ENCODE measurements around the gene KRTAP2-4.
"Not testable (repeated sequence)": the region's sequence is repeated elsewhere in the genome, so short reads cannot be mapped to it uniquely, and the experiment has no call there.

Gene KRTAP2-4, protein sequence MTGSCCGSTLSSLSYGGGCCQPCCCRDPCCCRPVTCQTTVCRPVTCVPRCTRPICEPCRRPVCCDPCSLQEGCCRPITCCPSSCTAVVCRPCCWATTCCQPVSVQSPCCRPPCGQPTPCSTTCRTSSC

DNA sequence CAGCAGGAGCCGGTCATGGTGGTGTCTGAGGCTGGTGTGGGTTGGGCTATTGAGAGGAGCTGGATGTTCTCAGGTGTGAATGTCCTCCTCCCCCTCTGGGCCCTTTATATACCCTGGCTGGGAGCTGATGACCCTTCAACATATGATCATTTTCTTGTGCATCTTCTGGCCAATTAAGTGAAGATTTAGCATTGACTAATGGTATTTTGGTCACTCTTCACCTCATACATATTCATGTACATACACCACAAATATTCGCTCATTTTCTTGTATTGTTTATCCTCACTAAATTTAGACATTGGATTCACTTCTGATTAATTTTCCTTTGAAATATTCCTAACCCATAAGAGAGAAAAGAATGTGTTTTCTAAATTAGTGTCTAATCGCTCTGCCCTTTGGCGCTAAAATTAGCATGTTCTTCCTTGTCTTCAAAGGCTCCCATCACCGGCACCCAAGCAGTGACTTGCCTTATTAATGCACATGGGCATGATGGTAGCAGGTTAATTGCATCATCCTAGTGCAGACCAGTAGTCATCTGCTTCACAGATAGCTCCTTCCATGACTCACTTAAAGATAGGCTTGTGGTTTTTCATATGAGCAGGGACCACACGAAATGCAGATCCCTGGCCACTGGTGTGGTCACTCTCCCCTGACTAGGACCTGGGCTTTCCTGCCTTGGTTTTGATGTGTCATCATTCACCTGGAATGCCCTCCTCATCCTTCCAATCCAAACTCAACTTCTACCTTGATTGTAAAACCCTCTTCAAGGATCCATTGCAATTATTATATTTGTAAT lies at the start of gene KRTAP2-4:
KRTAP2-4 (minus strand) TSS at position 51 of the 796 bp plus-strand sequence; CDS start at position 17, 34 bp downstream.
- no peak for DNase-seq

DNA sequence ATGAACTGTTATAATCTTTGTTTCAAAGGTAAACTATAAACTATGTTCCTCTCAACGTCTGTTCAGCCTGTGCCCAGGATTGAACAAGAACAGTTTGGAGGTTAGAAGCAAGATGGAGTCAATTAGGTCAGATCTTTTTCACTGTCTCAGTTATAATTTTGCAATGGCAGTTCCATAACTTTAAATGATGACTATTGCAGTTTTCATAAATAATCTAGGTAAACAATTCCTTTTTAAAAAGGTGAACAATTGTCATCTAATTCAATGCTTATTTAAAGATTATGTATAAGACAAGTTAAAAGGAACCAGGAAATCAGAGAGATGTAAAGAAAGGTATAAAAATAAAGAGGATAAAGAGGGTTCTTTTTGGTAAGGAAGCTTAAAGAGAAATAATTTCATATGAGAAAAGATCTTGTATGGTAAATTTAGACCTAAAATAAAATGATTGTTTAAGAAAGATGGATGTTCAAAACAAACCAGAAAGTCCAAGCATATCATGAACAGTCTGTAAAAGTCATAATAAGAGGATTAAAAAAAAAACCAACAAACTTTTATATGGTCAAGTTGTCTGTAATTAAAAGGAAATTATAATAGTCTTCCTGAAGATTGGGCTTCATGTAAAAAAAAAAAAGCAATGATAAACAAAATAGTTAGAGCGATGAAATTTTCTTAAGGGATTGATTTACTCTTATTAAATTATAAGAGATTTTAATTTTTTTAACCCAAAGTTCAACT lies 45.6 kb upstream of the KRTAP2-4 start:
- DNase-seq: no peak

DNA sequence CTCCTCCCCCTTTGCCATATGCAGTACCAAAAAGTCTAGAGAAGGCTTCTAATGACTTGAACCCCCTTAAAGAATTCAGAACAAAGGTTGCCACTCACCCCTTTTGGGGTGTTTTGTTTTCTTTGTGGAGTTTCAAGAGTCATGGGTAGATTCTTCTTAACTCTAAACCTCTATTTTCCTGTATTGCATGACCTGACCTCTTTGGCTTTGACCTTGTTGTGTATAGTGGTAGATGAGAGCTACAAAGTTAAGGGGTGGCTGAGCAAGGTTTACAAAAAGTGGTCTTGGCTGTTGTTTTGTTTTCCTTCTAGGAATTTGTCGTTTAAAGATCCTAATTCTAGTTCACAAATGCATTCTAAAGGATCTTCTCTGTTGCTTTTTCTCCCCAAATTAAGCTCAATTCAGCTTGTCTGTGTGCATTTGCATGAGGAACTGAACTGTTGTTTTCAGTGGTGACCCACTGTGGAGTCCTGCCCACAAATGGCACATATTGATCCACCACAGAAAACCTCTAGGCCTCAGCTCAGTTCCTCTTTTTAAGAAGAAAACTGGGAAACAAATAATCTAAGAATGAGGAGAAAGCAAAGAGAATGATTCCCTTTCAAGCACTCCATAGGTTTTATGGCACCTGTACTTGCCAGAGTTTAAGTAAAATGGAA lies 43.2 kb upstream of the KRTAP2-4 start:
- not testable (repeated sequence) for DNase-seq

DNA sequence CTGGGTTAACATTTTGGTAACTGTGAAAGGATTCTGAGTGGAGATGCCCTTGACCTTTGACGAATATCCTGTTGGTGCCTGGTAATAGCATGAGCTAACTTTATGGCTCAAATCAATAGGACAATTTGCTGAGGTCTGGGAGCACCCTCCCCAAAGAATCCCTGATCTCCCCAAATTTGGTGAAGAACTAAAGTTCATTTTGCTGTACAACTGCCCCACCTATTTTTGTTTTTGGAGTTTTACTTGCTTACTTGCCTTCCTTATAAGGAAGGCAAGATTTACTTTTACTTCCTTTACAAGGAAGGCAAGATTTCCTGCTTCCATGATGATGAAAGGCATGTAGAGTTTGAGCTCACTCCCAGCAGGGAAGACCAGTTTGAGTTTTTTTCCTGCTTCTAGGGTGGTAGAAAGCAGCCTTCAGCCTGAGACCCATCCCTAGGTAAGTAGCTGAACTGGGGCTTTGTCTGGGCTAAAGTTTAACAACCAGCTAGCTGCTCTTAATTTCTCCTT lies 42.3 kb upstream of the KRTAP2-4 start:
- DNase-seq: no peak

DNA sequence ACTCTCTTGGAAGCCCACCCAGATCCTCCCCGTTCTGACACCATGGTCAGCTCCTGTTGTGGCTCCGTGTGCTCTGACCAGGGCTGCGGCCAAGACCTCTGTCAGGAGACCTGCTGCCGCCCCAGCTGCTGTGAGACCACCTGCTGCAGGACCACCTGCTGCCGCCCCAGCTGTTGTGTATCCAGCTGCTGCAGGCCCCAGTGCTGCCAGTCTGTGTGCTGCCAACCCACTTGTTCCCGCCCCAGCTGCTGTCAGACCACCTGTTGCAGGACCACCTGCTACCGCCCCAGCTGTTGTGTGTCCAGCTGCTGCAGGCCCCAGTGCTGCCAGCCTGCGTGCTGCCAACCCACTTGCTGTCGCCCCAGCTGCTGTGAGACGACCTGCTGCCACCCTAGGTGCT lies 39.7 kb upstream of the KRTAP2-4 start, which contains the start of gene KRTAP4-9:
KRTAP4-9 (plus strand) TSS at position 43 of the 400 bp plus-strand sequence; CDS start at position 43, 0 bp downstream.
- not testable (repeated sequence) for DNase-seq

DNA sequence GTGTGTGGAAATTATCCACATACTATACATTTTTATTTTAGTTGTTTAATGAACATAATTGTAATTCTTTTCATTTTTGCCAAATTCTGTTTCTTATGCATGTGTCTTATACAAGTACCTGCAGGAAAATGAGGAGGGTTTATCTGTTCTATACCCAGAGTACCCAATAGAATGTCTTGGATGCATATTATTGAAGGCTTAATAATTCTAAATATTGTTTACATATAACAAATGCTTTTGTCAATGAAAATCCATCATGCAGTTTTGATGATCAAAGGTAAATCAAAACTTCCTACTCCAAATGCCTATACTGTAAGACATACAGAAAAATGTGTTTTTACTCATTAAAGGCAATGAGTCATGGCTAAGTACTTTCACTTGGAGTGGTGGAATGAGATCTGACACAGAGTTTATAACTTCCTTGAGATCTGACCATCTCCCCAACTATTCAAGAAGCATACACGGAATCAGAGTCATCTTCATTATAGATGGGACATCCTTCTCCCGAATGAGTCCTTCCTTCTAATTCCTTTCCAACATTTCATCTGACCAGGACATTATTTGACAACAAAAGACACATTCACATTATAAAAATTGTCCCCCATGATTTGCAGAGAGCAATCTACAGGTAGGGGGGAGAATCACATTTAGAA lies 38.8 kb upstream of the KRTAP2-4 start:
- not testable (repeated sequence) for DNase-seq

DNA sequence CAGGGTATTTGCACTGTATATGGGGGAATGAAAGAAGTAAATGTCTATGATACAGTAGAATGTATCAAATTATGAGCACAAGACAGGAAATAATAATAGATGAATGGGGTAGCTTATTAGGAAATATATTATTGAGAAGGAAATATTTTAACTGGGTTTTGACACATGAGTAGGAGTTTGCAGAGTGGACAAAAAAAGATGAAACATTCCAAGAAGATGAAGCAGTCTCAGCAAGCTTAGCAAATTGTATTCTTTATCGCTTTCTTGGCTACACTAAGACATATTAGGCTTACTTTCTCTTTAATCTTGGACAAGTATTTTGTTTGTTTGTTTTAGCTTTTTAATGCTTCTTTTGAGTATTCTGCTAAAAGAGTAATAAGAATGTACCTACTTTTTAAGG lies 38.2 kb upstream of the KRTAP2-4 start:
- DNase-seq: no peak

DNA sequence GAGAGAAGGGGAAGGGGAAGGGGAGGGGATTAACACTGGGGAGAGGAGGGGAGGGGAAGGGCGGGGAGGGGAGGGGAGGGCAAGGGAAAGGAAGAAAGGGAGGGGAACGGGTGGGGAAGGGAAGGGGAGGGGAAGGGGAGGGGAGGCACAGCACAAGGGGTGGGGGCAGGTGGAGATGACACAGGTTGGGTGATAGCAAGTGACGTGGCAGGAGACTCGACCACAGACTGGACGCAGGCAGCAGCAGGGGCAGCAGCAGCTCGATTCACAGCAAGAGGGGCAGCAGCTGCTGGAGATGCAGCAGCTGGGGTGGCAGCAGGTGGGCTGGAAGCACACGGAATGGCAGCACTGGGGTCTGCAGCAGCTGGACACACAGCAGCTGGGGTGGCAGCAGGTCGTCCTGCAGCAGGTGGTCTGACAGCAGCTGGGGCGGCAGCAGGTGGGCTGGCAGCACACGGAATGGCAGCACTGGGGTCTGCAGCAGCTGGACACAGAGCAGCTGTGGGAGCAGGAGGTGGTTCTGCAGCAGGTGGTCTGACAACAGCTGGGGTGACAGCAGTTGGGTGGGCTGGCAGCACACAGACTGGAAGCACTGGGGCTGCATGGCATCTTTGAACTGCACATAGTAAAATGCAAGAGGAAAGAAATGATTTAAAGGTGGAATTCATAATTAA lies 36.0 kb upstream of the KRTAP2-4 start, which contains the start of gene KRTAP4-16:
KRTAP4-16 (minus strand) TSS at position 624 of the 674 bp plus-strand sequence; CDS start at position 624, 0 bp downstream.
- no peak for DNase-seq

DNA sequence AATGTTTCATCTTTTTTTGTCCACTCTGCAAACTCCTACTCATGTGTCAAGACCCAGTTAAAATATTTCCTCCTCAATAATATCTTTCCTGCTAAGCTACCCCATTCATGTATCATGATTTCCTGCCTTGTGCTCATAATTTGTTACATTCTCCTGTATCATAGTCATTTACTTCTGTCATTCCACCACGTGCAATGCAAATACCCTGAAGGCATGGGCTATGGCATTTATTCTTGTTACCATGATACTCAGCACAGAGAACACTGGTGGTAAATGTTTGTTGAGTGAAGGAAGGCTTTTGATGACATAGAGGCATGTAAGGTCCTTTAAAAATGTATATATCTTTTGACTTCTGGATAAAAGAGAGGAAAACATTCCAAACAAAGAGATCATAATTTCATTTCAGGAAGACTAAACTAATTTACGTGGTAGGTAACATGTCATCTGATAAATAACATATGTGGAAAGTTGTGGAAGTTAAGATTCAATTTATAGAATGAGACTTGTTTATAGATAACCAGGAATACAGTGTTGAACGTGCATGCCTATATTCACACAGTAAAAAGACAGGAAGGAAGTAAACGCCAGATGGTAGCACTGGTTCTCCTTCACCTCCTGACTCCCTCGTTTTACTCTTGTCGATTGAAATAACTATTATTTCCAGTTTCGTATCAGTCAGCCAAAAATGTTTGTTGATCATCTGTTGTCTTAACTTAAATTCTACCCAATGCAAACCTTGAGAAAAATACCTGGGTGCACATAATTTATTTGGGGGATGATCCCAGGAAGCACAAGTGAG lies 34.2 kb upstream of the KRTAP2-4 start:
- DNase-seq: not testable (repeated sequence)

DNA sequence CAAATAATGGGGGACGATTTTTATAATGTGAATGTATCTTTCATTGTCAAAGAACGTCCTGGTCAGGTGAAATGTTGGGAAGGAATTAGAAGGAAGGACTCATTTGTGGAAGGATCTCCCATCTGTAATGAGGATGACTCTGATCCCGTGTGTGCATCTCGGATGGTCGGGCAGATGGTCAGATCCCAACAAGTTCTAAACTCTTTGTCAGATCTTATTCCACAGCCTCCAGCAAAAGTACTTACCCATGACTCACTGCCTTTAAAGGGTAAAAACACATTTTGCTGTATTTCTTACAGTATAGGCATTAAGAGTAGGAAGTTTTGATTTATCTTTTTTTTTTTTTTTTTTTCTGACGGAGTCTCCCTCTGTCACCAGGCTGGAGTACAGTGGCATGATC lies 32.8 kb upstream of the KRTAP2-4 start:
- no peak for DNase-seq

DNA sequence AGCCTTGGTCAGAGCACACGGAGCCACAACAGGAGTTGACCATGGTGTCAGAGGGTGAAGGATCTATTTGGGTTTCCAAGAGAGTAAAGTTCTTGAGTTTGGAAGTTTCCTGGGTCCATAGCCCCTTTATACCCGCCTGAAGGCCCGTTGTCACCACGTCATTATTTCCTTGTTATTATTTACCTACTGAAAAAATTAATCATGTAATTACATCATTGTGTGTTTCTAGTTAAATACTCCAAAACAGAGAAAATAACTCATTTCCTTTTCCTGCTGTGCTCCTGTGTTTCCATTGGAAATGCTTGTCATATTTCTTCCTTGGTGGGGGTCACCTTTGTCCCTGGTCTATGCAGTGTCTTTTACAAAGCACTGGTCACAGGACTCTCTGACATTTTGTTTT lies 32.4 kb upstream of the KRTAP2-4 start, which contains the start of gene KRTAP4-8:
KRTAP4-8 (minus strand) TSS at position 101 of the 400 bp plus-strand sequence; CDS start at position 43, 58 bp downstream.
- DNase-seq: no peak

DNA sequence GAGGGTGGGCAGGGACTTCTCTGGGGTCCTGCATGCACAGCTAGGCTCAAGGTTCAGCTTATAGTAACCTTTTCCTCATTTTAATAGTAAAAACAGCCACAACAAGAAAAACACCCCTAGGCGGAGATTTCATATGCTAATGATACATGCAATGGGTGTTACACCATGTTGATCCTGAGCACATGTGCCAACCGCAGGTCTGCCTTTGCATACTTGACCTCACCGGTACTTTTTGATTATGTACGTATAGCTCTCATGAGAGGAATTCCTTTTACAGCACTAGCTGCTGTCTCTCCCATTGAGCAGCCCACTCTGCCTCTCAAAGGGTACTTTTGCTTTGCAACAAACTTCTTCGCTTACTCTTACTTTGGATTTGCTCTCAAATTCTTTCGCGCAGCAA lies 30.4 kb upstream of the KRTAP2-4 start:
- no peak for DNase-seq

DNA sequence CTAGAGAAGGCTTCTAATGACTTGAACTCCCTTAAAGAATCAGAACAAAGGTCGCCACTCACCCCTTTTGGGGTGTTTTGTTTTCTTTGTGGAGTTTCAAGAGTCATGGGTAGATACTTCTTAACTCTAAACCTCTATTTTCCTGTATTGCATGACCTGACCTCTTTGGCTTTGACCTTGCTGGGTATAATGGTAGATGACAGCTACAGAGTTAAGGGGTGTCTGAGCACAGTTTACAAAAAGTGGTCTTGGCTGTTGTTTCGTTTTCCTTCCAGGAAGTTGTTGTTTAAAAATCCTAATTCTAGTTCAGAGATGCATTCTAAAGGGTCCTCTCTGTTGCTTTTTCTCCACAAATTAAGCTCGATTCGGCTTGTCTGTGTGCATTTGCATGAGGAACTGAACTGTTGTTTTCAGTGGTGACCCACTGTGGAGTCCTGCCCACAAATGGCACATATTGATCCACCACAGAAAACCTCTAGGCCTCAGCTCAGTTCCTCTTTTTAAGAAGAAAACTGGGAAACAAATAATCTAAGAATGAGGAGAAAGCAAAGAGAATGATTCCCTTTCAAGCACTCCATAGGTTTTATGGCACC lies 23.2 kb upstream of the KRTAP2-4 start:
- DNase-seq: not testable (repeated sequence)

DNA sequence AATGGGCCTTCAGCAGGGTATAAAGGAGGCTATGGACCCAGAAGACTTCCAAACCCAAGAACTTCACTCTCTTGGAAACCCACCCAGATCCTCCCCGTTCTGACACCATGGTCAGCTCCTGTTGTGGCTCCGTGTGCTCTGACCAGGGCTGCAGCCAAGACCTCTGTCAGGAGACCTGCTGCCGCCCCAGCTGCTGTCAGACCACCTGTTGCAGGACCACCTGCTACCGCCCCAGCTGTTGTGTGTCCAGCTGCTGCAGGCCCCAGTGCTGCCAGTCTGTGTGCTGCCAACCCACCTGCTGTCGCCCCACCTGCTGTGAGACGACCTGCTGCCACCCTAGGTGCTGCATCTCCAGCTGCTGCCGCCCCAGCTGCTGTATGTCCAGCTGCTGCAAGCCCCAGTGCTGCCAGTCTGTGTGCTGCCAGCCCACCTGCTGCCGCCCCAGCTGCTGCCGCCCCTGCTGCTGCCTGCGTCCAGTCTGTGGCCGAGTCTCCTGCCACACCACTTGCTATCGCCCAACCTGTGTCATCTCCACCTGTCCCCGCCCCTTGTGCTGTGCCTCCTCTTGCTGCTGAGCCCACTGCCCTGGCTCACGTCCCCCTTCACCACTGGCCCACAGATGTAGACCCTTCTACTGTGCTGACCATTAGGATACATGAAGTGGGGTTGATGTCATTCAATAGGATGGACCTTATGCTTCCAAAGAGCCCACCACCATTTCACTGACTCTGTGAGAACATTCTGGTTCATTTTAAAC lies 18.6 kb upstream of the KRTAP2-4 start, which contains the start of gene KRTAP4-7:
KRTAP4-7 (plus strand) TSS at position 51 of the 757 bp plus-strand sequence; CDS start at position 108, 57 bp downstream.
- DNase-seq: not testable (repeated sequence)

DNA sequence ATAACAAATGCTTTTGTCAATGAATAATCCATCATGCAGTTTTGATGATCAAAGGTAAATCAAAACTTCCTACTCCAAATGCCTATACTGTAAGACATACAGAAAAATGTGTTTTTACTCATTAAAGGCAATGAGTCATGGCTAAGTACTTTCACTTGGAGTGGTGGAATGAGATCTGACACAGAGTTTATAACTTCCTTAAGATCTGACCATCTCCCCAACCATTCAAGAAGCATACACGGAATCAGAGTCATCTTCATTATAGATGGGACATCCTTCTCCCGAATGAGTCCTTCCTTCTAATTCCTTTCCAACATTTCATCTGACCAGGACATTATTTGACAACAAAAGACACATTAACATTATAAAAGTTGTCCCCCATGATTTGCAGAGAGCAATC lies 17.7 kb upstream of the KRTAP2-4 start:
- not testable (repeated sequence) for DNase-seq

DNA sequence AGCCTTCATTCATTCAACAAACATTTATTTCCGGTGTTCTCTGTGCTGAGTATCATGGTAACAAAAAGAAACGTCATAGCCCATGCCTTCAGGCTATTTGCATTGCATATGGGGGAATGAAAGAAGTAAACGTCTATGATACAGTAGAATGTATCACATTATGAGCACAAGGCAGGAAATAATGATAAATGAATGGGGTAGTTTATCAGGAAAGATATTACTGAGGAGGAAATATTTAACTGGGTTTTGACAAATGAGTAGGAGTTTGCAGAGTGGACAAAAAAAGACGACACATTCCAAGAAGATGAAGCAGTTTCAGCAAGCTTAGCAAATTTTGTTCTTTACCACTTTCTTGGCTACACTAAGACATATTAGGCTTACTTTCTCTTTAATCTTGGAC lies 16.9 kb upstream of the KRTAP2-4 start:
- no peak for DNase-seq

DNA sequence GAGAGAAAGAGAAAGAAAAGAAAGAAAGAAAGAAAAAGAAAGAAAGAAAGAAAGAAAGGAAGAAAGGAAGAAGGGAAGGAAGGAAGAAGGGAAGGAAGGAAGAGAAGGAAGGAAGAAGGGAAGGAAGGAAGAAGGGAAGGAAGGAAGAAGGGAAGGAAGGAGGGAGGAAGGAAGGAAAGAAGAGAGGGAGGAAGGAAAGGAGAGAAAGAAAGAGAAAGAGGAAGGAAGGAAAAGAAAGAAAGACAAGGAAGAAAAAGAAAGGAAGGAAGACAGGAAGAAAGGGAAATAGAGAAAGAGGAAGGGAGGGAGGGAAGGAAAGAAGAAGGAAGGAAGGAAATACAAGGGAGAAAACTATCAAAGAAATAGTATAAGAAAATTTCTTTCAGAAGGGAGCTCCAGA lies 11.1 kb upstream of the KRTAP2-4 start:
- no peak for DNase-seq

DNA sequence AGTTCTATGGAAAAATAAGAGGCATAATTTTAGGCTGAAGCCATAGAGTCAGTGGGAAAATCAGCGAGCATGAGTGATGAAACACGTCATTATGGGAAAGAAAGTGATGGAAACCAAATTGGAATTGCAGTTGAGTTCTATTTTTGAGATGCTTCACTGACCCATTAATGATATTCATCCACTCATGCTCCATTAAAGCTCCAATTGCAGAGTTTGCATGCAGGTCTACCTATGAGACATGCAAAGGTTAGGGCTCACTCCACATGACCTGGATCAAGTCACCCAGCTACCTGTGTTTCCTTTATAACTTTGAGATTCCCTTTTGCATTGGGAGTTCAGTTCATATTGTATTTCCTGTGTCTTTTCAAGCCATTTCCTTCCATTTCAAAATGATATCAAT lies 8.0 kb upstream of the KRTAP2-4 start:
- DNase-seq: no peak

Data from CD4-positive, alpha-beta T cell treated with Interferon alpha-2 for 1 hour (primary cell).